Tibial artery (tissue), 4 donors: ENCODE measurements around the gene NASP.
A peak's percentile ranks its signal among the peaks of the same experiment; 100 is the strongest.

ENCODE experiments used
- DNase-seq, 2 donors: peaks; one replicate each; pipeline ENCODE4 v3.0.0-alpha.2; 2019
- H3K27ac ChIP-seq, 2 donors: fragments of 200-600 bp; sonication (generic) in 1 of 2; 1 replicate in 1 of 2; 2 replicates in 1 of 2; pipeline ENCODE4 v1.5.1; 2018 to 2019; ENCODE audit warnings: mild to moderate bottlenecking in 1 of 2
- H3K27me3 ChIP-seq, 2 donors: fragments of 200-600 bp; sonication (generic) in 1 of 2; one replicate each; pipeline versions ENCODE4 v1.5.1 to v1.6.0; 2016 to 2019
- H3K36me3 ChIP-seq, 3 donors: fragments of 200-600 bp; sonication (generic) in 2 of 3; one replicate each; pipeline ENCODE4 v1.5.1; 2016 to 2019; ENCODE audit warnings: mild to moderate bottlenecking in 2 of 3
- H3K4me1 ChIP-seq, 4 donors: fragments of 200-600 bp; sonication (generic) in 2 of 4; 1 replicate in 3 of 4; 2 replicates in 1 of 4; pipeline ENCODE4 v1.5.1; 2016 to 2019
- H3K4me3 ChIP-seq, 2 donors: fragments of 200-600 bp; sonication (generic) in 1 of 2; 1 replicate in 1 of 2; 2 replicates in 1 of 2; pipeline ENCODE4 v1.5.1; 2018 to 2019; ENCODE audit warnings: mild to moderate bottlenecking in 2 of 2
- H3K9me3 ChIP-seq, 3 donors: fragments of 200-600 bp; sonication (generic) in 1 of 3; one replicate each; pipeline ENCODE4 v1.5.1; 2016 to 2019
- CTCF ChIP-seq, 2 experiments: fragments of 200-600 bp in 1 of 2; fragments of 450-650 bp in 1 of 2; IDR thresholded peaks; one replicate each; pipeline ENCODE4 v1.5.1; 2017 to 2019; ENCODE audit warnings: antibody characterized with exemption in 2 of 2, mild to moderate bottlenecking in 1 of 2, moderate library complexity in 1 of 2
- intact Hi-C: fragments of 100-400 bp; cut with DNase I; formaldehyde crosslinking; loops from one replicate; pipeline ENCODE4 v1.15.0; 2023; ENCODE audit warnings: low total_unique reads

The NASP gene

DNA sequence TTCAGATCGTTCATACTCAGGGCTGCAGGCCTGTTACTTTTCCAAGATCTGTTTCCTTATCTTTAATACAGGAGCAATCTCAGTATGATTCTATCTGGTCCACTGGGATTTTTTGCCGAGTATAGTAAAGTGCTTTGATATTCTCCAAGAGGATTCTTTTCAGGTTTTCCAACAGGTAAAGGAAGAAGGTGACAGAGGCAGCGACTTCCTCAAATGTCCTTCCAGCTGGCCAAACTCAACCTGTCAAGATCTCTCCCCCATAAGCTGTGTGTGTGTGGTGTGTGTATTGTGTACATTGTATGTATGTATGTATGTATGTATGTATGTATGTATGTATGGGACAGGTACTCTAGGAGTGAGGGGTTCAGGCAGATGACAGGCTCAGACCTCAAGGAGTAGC lies 32.2 kb upstream of the NASP start:
- Histone ChIP-seq H3K36me3 (peaks cover 0 to 22% (median 0%) of the 10 kb centered on the region in 3 donors), H3K27me3 (no peaks in the 10 kb centered on the region), H3K27ac (peak overlapping the region; percentile 79 to 80), H3K4me1 (peaks cover 0 to 19% (median 13%) of the 10 kb centered on the region in 4 donors), H3K9me3 (no peaks in the 10 kb centered on the region), H3K4me3 (peak overlapping the region; percentile 64 to 66)
- intact Hi-C loops, result no loop called here
- DNase-seq, result no peak
- no peak for TF ChIP-seq CTCF (IDR thresholded peaks at IDR 0.05)

DNA sequence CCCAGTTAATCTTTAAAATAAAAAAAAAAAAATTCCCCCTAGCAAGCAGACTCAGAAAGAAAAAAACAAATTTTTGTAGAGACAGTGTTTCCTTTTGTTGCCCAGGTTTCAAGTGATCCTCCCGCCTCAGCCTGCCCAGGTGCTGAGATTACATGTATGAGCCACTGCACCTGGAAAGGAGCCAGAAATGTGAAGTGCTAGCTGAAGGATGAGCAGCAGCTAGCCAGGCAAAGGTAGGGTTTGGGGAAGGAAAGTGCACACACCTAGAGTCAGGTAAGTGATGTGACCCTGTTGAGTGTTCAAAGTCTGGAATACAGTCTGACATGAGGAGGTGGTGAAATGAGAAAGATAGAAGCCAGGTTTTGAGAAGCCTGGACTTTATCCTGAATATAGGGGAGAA lies 31.5 kb upstream of the NASP start:
- intact Hi-C loops, result no loop called here
- no peak for TF ChIP-seq CTCF (IDR thresholded peaks at IDR 0.05)
- Histone ChIP-seq H3K27me3 (no peaks in the 10 kb centered on the region), H3K27ac (no peak overlapping the region), H3K4me3 (peak overlapping the region in 1 of 2 donors; percentile 64), H3K9me3 (no peaks in the 10 kb centered on the region), H3K36me3 (peaks cover 0 to 22% (median 0%) of the 10 kb centered on the region in 3 donors), H3K4me1 (peaks cover 0 to 25% (median 13%) of the 10 kb centered on the region in 4 donors)
- DNase-seq, result no peak

DNA sequence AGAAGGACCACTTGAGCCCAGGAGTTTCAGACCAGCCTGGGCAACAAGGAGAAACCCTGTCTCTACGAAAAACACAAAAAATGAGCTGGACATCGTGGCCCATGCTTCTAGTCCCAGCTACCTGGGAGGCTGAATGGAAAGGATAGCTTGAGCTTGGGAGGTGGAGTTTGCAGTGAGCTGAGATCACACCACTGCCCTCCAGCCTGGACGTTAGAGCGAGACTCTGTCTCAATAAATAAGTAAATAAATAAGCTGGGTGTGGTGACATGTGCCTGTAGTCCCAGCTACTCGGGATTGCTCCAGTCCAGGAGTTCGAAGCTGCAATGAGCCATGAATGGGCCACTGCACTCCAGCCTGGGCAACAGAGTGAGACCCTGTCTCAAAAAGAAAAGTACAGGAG lies 29.6 kb upstream of the NASP start:
- no peak overlapping the region for H3K4me3 ChIP-seq
- H3K9me3 ChIP-seq, result no peaks in the 10 kb centered on the region
- no peak for DNase-seq
- no peaks in the 10 kb centered on the region for H3K27me3 ChIP-seq
- H3K27ac ChIP-seq, result no peak overlapping the region
- TF ChIP-seq CTCF (IDR thresholded peaks at IDR 0.05), result no peak
- H3K4me1 ChIP-seq, result peaks cover 0 to 29% (median 13%) of the 10 kb centered on the region in 4 donors
- intact Hi-C loops, result no loop called here
- H3K36me3 ChIP-seq, result peaks cover 0 to 22% (median 0%) of the 10 kb centered on the region in 3 donors

DNA sequence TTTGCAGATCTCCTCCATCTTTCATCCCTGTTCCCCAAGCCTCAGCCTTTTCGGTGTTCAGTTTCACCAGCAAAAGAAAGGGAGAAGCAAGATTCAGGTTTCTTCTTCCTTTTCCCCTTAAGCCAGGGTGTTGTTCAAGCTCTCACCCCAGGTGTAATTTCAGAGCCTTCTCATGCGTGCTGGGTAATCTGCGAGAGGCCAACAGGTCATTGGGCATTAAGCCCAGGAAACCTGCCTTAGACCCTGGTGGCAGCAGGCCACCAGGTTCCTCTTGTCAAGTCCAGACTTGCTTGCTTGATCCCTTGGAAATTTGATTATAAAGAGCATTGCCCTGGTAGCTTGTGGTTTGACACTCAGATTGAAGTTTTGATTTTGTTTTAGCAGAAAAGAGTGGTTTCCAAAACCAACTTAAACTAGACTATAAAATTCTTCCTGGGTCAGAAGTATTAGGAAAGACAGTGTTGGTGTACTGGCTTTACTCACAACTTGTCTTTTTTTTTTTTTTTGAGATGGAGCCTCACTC lies 26.4 kb upstream of the NASP start:
- TF ChIP-seq CTCF (IDR thresholded peaks at IDR 0.05), result no peak
- intact Hi-C loops, result no loop called here
- peaks cover 0 to 10% (median 0%) of the 10 kb centered on the region in 4 donors for H3K4me1 ChIP-seq
- H3K4me3 ChIP-seq, result no peak overlapping the region
- peaks cover 9 to 48% (median 18%) of the 10 kb centered on the region in 3 donors for H3K36me3 ChIP-seq
- no peaks in the 10 kb centered on the region for H3K9me3 ChIP-seq
- no peak overlapping the region for H3K27ac ChIP-seq
- DNase-seq, result no peak
- H3K27me3 ChIP-seq, result no peaks in the 10 kb centered on the region

DNA sequence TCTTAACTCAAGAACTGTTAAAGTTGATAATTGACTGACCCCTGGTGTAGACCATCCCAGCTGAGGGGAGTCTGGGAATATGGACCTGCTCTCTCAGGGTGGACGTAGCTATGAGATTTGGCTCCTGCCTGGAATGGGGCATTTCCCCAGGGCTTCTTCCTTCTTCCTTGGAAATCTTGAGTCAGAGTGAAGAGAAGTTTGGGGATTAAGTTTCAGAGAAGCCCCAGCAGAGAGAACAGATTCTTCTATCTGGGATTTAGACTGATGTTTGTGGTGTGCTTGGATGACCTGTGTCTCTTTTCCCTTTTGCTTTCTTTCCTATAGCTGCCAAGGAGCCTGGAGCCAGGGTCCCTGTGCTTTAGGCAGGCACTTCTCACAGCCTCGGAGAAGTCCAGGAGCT lies 20.0 kb upstream of the NASP start:
- no peaks in the 10 kb centered on the region for H3K27me3 ChIP-seq
- peaks cover 19 to 74% (median 51%) of the 10 kb centered on the region in 3 donors for H3K36me3 ChIP-seq
- DNase-seq, result no peak
- H3K4me1 ChIP-seq, result no peaks in the 10 kb centered on the region
- TF ChIP-seq CTCF (IDR thresholded peaks at IDR 0.05), result no peak
- H3K9me3 ChIP-seq, result no peaks in the 10 kb centered on the region
- intact Hi-C loops, result loop anchor here (10.0 kb wide), 1 partner anchor 219 kb away; the partner anchor contains the start of genes MUTYH and TOE1
- no peak overlapping the region for H3K4me3 ChIP-seq
- H3K27ac ChIP-seq, result peak overlapping the region in 1 of 2 donors; percentile 30
